Gastroesophageal sphincter (tissue), 4 donors: Measurements from ENCODE around the gene B3GLCT. TPM values are rescaled to one million over a fixed set of nuclear protein-coding genes. Genes with fewer than 3 reads are reported as not detected.

Experiments
- ATAC-seq: fragments of 150-250 bp; one replicate; pipeline ENCODE4 v1.9.1; 2016; ENCODE audit warnings: mild to moderate bottlenecking, moderate library complexity
- H3K27ac ChIP-seq, 4 donors: fragments of 200-600 bp; sonication (generic) in 3 of 4; 1 replicate in 3 of 4; 2 replicates in 1 of 4; pipeline ENCODE4 v1.5.1; 2016 to 2019
- H3K27me3 ChIP-seq: fragments of 200-600 bp; sonication (generic); one replicate; pipeline ENCODE4 v1.5.1; 2019
- H3K36me3 ChIP-seq, 2 donors: fragments of 200-600 bp; sonication (generic); one replicate each; pipeline ENCODE4 v1.5.1; 2019; ENCODE audit warnings: control low read depth in 1 of 2
- H3K4me1 ChIP-seq, 3 donors: fragments of 200-600 bp; sonication (generic); 1 replicate in 2 of 3; 2 replicates in 1 of 3; pipeline ENCODE4 v1.5.1; 2016 to 2019; ENCODE audit warnings: control low read depth in 2 of 3
- H3K4me3 ChIP-seq, 2 donors: fragments of 200-600 bp; sonication (generic); one replicate each; pipeline ENCODE4 v1.5.1; 2019; ENCODE audit warnings: mild to moderate bottlenecking in 1 of 2, moderate library complexity in 1 of 2
- H3K9me3 ChIP-seq, 3 donors: fragments of 200-600 bp; sonication (generic); one replicate each; pipeline ENCODE4 v1.5.1; 2017 to 2019; ENCODE audit warnings: control low read depth in 2 of 3
- EP300 ChIP-seq: sonication (generic); formaldehyde crosslinking; IDR thresholded peaks from one replicate; pipeline ENCODE4 v1.6.1; 2017; ENCODE audit warnings: antibody characterized with exemption, mild to moderate bottlenecking
- POLR2A ChIP-seq, 2 donors: fragments of 450-650 bp; IDR thresholded peaks; one replicate each; pipeline ENCODE4 v1.6.1; 2017; ENCODE audit warnings: antibody characterized with exemption in 2 of 2, mild to moderate bottlenecking in 2 of 2, moderate library complexity in 1 of 2
- POLR2AphosphoS5 ChIP-seq: sonication (generic); formaldehyde crosslinking; IDR thresholded peaks from one replicate; pipeline ENCODE4 v1.6.1; 2017; ENCODE audit warnings: antibody characterized with exemption
- WGBS, 2 donors: methylation state at CpG; one replicate each; pipeline ENCODE4 v1.1.5; 2018; ENCODE audit warnings: low coverage in 1 of 2; 5-methylcytosine and 5-hydroxymethylcytosine counted together
- total RNA-seq, 4 donors: library from RNA; depleted of rRNA; stranded (reverse); fragments of >200 nt; gene quantifications; one replicate each; pipeline ENCODE4 v1.1.0, GENCODE V29; 2016
- TF ChIP-seq, protein P1 (sequence below), 4 experiments: fragments of 200-600 bp in 2 of 4; fragments of 450-650 bp in 2 of 4; sonication (generic) in 1 of 4; IDR thresholded peaks; one replicate each; pipeline ENCODE4 v1.5.1; 2017 to 2019; ENCODE audit warnings: antibody characterized with exemption in 4 of 4, mild to moderate bottlenecking in 2 of 4, moderate library complexity in 2 of 4

Gene B3GLCT
- total RNA-seq, 4 donors from 2014 or later: 6.2 to 15.2 (median 7.8) TPM

DNA sequence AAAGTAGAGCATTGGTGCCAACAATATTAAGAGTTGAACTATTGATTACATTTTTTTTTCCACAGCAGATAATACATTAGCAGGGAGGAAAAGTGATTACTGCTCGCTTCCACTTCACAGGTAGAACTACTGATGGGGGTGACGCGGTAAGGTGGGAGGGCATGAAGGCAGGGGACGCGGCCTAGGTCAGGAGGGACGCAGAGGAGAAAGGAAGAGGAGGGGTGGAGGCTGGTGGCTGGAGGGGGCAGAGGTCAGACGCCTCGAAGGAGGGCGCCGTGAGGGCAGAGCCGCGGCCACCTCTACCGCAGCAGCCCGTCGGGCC, 287 bp upstream of the B3GLCT start:
- ATAC-seq: no peak
- WGBS, 2 donors: 7 to 37% methylated on average over 3 to 13 of the region's 15 CpGs

DNA sequence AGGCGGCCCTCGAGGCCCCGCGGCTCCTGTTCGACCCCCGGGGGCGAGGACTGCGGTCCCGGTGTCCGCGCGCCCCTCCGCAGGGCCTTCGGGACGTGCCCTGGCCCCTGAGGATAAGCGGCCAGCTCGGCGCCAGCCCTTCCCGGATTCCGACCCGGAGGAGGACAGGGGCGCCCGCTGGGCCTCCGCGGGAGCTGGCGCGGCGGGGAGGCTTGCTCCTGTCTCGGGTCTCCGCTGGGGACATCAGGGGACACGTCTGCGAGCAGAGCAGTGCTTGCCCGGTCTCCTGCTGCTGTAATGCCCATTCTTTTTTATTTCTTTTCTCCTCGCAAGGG, 829 bp downstream of the B3GLCT start:
- 0% methylated on average over 9 of the region's 34 CpGs for whole genome bisulfite sequencing, 2 donors
- no peaks in the 10 kb centered on the region for H3K9me3 ChIP-seq
- ATAC-seq: peak; percentile 40

More for the DNA sequence above, 287 bp upstream of the B3GLCT start:
- Histone ChIP-seq H3K4me3 (peak overlapping the region; percentile 71 to 78), H3K4me1 (peaks cover 0 to 32% (median 7%) of the 10 kb centered on the region in 3 donors), H3K36me3 (no peaks in the 10 kb centered on the region), H3K27me3 (no peaks in the 10 kb centered on the region), H3K9me3 (no peaks in the 10 kb centered on the region), H3K27ac (peak overlapping the region in 3 of 4 donors; percentile 97 to 99 (median 97))
- no peak for TF ChIP-seq POLR2A (IDR thresholded peaks at IDR 0.05)
- TF ChIP-seq POLR2AphosphoS5: no peak
- TF ChIP-seq, protein P1, sequence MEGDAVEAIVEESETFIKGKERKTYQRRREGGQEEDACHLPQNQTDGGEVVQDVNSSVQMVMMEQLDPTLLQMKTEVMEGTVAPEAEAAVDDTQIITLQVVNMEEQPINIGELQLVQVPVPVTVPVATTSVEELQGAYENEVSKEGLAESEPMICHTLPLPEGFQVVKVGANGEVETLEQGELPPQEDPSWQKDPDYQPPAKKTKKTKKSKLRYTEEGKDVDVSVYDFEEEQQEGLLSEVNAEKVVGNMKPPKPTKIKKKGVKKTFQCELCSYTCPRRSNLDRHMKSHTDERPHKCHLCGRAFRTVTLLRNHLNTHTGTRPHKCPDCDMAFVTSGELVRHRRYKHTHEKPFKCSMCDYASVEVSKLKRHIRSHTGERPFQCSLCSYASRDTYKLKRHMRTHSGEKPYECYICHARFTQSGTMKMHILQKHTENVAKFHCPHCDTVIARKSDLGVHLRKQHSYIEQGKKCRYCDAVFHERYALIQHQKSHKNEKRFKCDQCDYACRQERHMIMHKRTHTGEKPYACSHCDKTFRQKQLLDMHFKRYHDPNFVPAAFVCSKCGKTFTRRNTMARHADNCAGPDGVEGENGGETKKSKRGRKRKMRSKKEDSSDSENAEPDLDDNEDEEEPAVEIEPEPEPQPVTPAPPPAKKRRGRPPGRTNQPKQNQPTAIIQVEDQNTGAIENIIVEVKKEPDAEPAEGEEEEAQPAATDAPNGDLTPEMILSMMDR (IDR thresholded peaks at IDR 0.05): no peak
- TF ChIP-seq EP300: no peak

DNA sequence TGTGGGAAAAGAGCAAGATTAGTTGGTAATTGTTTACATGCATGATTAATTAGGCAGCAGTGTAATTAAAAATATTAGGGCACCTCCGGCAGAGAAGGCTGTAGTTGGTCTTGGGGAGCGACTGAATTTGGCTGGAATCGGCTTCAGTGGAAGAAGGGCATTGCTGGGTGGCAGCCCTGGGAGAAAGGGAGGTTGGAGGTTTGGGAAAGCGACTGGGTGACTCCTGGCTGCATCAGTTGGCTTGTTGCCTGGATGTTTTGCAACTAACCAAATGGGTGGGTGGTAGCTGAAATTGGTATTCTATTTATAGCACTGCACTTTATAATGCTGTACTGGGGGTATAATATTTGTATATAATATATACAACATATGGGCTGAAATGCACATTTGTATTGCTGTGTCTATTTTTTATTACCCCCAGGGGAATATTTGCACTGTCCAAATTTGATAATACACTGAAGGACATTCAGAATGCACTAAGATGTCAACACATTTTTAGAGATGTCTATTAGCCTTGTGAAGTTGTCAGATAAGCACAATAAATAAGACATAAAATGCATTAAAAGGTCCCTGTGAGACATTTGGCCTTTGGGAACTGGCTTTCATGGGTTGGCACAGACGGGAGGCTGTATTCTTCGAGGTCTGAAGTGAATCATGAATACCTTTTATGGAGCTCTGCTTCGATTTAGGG, 1.7 kb downstream of the B3GLCT start:
- TF ChIP-seq POLR2AphosphoS5 (peak; percentile 53), EP300 (no peak)
- Histone ChIP-seq H3K9me3 (no peaks in the 10 kb centered on the region), H3K4me3 (peak overlapping the region in 1 of 2 donors; percentile 78), H3K36me3 (no peaks in the 10 kb centered on the region), H3K27me3 (no peaks in the 10 kb centered on the region), H3K27ac (peak overlapping the region in 3 of 4 donors; percentile 97 to 99 (median 97)), H3K4me1 (peaks cover 0 to 36% (median 7%) of the 10 kb centered on the region in 3 donors)
- no peak for ATAC-seq
- 59 to 63% methylated on average over 6 to 7 of the region's 7 CpGs for WGBS, 2 donors

More for the DNA sequence above, 829 bp downstream of the B3GLCT start:
- no peaks in the 10 kb centered on the region for H3K36me3 ChIP-seq
- H3K4me3 ChIP-seq: peak overlapping the region; percentile 71 to 78
- peak overlapping the region; percentile 75 to 99 (median 97) for H3K27ac ChIP-seq
- H3K4me1 ChIP-seq: peaks cover 0 to 36% (median 7%) of the 10 kb centered on the region in 3 donors
- peak in 1 of 2 donors; percentile 13 for TF ChIP-seq POLR2A (IDR thresholded peaks at IDR 0.05)
- TF ChIP-seq POLR2AphosphoS5: no peak
- no peaks in the 10 kb centered on the region for H3K27me3 ChIP-seq

DNA sequence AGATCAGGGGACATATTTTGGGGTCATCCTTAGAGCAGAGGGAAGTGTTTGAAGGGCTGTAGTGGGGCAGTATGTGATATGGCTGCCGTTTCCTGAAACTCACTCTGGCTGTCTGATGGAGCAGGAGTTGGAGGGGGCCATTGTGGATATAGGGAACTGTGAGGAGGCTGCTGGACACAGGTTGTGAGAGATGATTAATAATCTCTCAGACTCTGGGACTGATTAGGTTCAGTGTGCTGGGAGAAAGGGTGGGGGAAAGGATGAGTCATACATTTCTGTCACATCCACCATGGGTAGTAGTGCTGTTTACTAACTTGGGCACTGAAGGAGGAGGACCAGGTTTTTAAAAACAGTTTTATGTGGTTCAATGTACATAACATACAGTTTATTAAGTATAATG, 4.8 kb downstream of the B3GLCT start:
- Histone ChIP-seq H3K9me3 (no peaks in the 10 kb centered on the region), H3K36me3 (no peaks in the 10 kb centered on the region), H3K4me1 (peaks cover 0 to 47% (median 20%) of the 10 kb centered on the region in 3 donors), H3K27ac (no peak overlapping the region), H3K27me3 (no peaks in the 10 kb centered on the region), H3K4me3 (no peak overlapping the region)
- TF ChIP-seq, protein P1 (IDR thresholded peaks at IDR 0.05): no peak
- no peak for TF ChIP-seq EP300
- no peak for TF ChIP-seq POLR2A (IDR thresholded peaks at IDR 0.05)
- no peak for TF ChIP-seq POLR2AphosphoS5
- 73% methylated on average over 1 of the region's 1 CpG; no CpG with 5 or more reads in 1 of the 2 donors for WGBS, 2 donors
- no peak for ATAC-seq

DNA sequence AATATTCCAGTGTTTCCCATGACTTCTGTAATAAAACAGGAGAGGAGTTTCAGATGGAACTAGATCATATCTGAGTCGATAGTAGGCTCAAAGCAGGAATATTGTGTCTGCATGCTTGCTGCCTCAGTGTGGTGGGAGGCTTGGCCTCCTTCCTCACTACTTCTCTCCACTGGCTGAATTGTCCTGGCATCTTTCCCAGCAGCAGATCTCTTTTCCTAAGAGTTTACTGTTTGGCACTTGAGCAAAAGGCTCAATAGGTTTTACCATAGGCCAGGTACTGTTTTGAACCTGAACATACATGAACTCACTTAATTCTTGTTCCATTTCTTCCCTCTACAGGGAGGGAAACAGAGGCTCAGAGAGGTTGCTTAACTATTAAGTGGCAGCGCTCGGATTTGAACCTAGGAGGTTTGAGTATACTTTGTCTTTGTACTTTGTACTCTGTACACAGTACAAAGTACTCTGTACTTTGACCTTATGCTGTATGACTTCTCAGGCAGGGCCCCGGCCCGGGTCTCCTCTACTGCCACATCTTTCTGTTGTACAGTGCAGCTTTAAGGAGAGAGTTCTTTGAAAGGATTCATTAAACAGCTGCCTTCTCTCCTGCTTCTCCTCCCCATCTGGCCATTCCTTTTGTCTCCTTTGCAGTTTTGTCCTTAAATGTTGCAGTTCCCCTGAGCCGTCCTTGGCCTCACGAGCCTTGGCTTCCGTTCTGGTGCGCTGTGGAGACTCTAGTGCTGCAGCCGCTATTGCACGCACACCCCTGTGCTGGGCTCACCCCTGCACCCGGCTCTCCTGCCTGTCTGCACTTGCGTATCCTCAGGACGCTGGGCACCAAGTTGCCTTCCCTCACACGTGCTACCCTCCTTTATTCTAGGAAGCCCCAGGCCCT, 8.1 kb downstream of the B3GLCT start:
- Histone ChIP-seq H3K4me3 (no peak overlapping the region), H3K4me1 (peaks cover 0 to 41% (median 13%) of the 10 kb centered on the region in 3 donors), H3K27ac (peak overlapping the region in 3 of 4 donors; percentile 33 to 72 (median 42)), H3K27me3 (no peaks in the 10 kb centered on the region), H3K36me3 (no peaks in the 10 kb centered on the region), H3K9me3 (no peaks in the 10 kb centered on the region)
- 29 to 49% methylated on average over 4 to 13 of the region's 15 CpGs for WGBS, 2 donors
- no peak for TF ChIP-seq POLR2AphosphoS5
- TF ChIP-seq EP300: no peak
- no peak for TF ChIP-seq POLR2A (IDR thresholded peaks at IDR 0.05)
- TF ChIP-seq, protein P1 (IDR thresholded peaks at IDR 0.05): no peak
- peak; percentile 73 for ATAC-seq
